ENCODE measurements around the gene PLP1. TPM values are rescaled to one million over a fixed set of nuclear protein-coding genes. Genes with fewer than 3 reads are reported as not detected.

PLP1 gene
- total and polyA plus RNA-seq, 9 of the 15 experiments (the other 6 are each of a cell fraction or from before 2014, with no cell fraction given), result not detected

- ChIA-PET POLR2A (interaction anchor here (0.8 to 1.4 kb wide), 2 partner anchors 63 to 74 kb away, joined by 3 read pairs; no protein-coding TSS in a partner anchor), CTCF (ENCODE audit: low intra/inter-chr PET ratio) (no interaction called here)
- Histone ChIP-seq H3K4me3 (no peak overlapping the region), H2AFZ (ENCODE audit: low read depth, low read length) (no peak overlapping the region), H3K9ac (ENCODE audit: insufficient read depth in 1 of 2, low read depth in 2 of 2, low read length in 2 of 2) (no peak overlapping the region), H3K79me2 (ENCODE audit: control insufficient read depth, insufficient read depth, low read length) (no peaks in the 10 kb centered on the region), H3K27ac (ENCODE audit: extremely low read depth, low read depth, low read length) (no peak overlapping the region), H3K27me3 (ENCODE audit: control insufficient read depth in 2 of 2, insufficient read depth in 2 of 2, low read length in 2 of 2) (peaks cover 0 to 4% of the 10 kb centered on the region in 2 experiments; a peak in 1 of 5 replicates), H3K36me3 (ENCODE audit: control insufficient read depth, insufficient read depth, low read length) (no peaks in the 10 kb centered on the region), H3K4me1 (replicated peaks in 1 of 2; ENCODE audit: control insufficient read depth in 2 of 2, insufficient read depth in 2 of 2, low read length in 2 of 2) (no peaks in the 10 kb centered on the region), H3K9me1 (ENCODE audit: control insufficient read depth, insufficient read depth, low read length) (no peaks in the 10 kb centered on the region), H4K20me1 (replicated peaks; ENCODE audit: control insufficient read depth, insufficient read depth, low read length) (no peaks in the 10 kb centered on the region), H3K4me2 (ENCODE audit: insufficient read depth, low read length) (no peak overlapping the region), H3K9me3 (replicated peaks; ENCODE audit: control insufficient read depth, insufficient read depth, low read depth, low read length) (no peaks in the 10 kb centered on the region)
- intact Hi-C loops (cut with micrococcal nuclease) (no loop called here), in situ Hi-C loops (cut with MboI) (no loop called here)
- TF ChIP-seq EP400 (IDR thresholded peaks at IDR 0.05), result no peak
- TF ChIP-seq RAD21 (CRISPR knock-in tag; conservative IDR thresholded peaks at IDR 0.05 in 1 of 2, IDR thresholded peaks at IDR 0.05 in 1 of 2), result no peak
- no peak for TF ChIP-seq ZC3H11A (IDR thresholded peaks at IDR 0.05; ENCODE audit: low read depth, low read length)
- TF ChIP-seq RFX7 (CRISPR knock-in tag; IDR thresholded peaks at IDR 0.05), result no peak
- no peak for TF ChIP-seq ELF4 (CRISPR knock-in tag; IDR thresholded peaks at IDR 0.05)
- TF ChIP-seq TBL1XR1 (IDR thresholded peaks at IDR 0.05; ENCODE audit: low read length in 2 of 2), result no peak
- TF ChIP-seq CHCHD3 (CRISPR knock-in tag; IDR thresholded peaks at IDR 0.05), result no peak
- no peak for TF ChIP-seq PHTF2 (CRISPR knock-in tag; IDR thresholded peaks at IDR 0.05)
- no peak for TF ChIP-seq RNF219 (CRISPR knock-in tag; IDR thresholded peaks at IDR 0.05)
- TF ChIP-seq SIRT6 (IDR thresholded peaks at IDR 0.05; ENCODE audit: low read depth, low read length), result no peak
- TF ChIP-seq FOXA1 (IDR thresholded peaks at IDR 0.05; ENCODE audit: borderline replicate concordance), result no peak
- TF ChIP-seq ZBTB33 (CRISPR knock-in tag; IDR thresholded peaks at IDR 0.05), result no peak
- TF ChIP-seq CBX5 (IDR thresholded peaks at IDR 0.05; ENCODE audit: borderline replicate concordance, low read depth), result no peak
- BruUV-seq (replicated peaks), result no TSS peak
- ATAC-seq, result no peak
- WGBS (ENCODE audit: insufficient coverage, low coverage, missing lambda C conversion rate), result 2% methylated on average over 6 of the region's 6 CpGs
- no peak for DNase-seq (ENCODE audit: extremely low read depth in 1 of 4, low spot score in 3 of 4)
- FAIRE-seq, result no peak
Observed at GRCh38 chrX:103792916-103793544, 16.4 kb downstream of the PLP1 start.
